Activated T-cell treated with anti-CD3 and anti-CD28 coated beads, Interleukin-2, amount 50 U/mL, for 24 hours (primary cell): ENCODE measurements around the gene SEC24C.
"Not testable (repeated sequence)": the region's sequence is repeated elsewhere in the genome, so short reads cannot be mapped to it uniquely, and the experiment has no call there.

ENCODE experiments used
- DNase-seq: peaks from one replicate; pipeline ENCODE4 v3.0.0-alpha.2; 2020
- H3K27ac Mint-ChIP-seq: 2 replicates; pipeline ENCODE4 v1.8.0; 2020; ENCODE audit warnings: mild to moderate bottlenecking, mixed read lengths
- H3K27me3 Mint-ChIP-seq: 2 replicates; pipeline ENCODE4 v1.8.0; 2020; ENCODE audit warnings: mixed read lengths
- H3K36me3 Mint-ChIP-seq: 2 replicates; pipeline ENCODE4 v1.8.0; 2020; ENCODE audit warnings: low read depth, mixed read lengths
- H3K4me1 Mint-ChIP-seq: 2 replicates; pipeline ENCODE4 v1.8.0; 2020; ENCODE audit warnings: low read depth, mixed read lengths
- H3K4me3 Mint-ChIP-seq: 2 replicates; pipeline ENCODE4 v1.8.0; 2020; ENCODE audit warnings: mild to moderate bottlenecking, moderate library complexity, mixed read lengths
- H3K9me3 Mint-ChIP-seq: 2 replicates; pipeline ENCODE4 v1.8.0; 2020; ENCODE audit warnings: mixed read lengths

The SEC24C gene

DNA sequence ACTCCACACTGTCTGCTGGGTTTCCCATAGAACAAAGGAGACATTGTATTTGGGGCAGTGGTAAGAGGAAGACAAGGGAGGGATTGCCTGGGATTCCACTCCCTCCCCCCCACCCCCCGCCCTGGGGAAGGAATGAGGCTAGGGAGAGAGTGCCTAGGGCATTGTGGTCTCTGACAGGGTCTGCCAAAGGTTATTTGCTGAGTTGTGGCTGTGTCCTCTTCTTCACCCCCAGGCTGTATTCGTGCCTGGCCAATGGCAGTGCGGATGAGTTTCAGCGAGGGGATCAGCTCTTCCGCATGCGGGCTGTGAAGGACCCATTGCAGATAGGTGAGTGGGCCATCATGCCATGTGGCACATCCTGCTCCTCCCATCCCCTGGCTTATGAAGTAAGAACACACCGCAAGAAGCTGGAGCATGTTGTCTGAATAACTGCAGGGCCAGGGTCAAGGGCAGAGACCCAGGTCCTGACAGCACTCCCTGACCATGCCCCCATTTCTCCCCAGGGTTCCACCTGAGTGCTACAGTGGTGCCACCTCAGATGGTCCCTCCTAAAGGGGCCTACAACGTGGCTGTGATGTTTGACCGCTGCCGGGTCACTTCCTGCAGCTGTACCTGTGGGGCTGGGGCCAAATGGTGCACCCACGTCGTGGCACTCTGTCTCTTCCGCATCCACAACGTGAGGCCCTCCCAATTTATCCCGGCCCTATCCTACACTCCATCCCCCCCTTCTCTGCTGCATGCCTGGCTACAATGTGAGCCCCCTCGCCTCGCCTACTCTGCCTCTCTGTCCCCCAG lies 44.9 kb downstream of the SEC24C start:
- H3K27me3 Mint-ChIP-seq: no peaks in the 10 kb centered on the region
- H3K27ac Mint-ChIP-seq: peak overlapping the region; percentile 28
- H3K36me3 Mint-ChIP-seq: peaks cover 68% of the 10 kb centered on the region
- H3K9me3 Mint-ChIP-seq: no peaks in the 10 kb centered on the region
- DNase-seq: no peak
- no peak overlapping the region for H3K4me3 Mint-ChIP-seq
- H3K4me1 Mint-ChIP-seq: peaks cover 28% of the 10 kb centered on the region

DNA sequence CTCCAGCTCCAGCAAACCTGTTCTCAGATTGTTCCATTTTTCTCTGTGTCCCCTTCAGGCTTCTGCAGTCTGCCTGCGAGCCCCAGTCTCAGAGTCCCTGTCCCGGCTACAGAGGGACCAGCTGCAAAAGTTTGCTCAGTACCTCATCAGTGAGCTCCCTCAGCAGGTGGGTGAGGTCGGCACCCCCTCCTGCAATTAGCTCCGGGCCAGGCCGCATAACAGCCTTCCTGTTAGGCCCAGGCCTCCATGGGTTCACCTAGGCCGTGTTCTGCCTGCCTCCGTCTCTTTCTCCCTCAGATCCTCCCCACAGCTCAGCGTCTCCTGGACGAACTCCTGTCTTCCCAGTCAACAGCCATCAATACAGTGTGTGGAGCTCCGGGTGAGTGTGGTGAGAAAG lies 45.5 kb downstream of the SEC24C start:
- Mint-ChIP-seq H3K9me3 (no peaks in the 10 kb centered on the region), H3K27ac (peak overlapping the region; percentile 28), H3K36me3 (peaks cover 72% of the 10 kb centered on the region), H3K4me1 (peaks cover 24% of the 10 kb centered on the region), H3K27me3 (no peaks in the 10 kb centered on the region), H3K4me3 (no peak overlapping the region)
- no peak for DNase-seq

DNA sequence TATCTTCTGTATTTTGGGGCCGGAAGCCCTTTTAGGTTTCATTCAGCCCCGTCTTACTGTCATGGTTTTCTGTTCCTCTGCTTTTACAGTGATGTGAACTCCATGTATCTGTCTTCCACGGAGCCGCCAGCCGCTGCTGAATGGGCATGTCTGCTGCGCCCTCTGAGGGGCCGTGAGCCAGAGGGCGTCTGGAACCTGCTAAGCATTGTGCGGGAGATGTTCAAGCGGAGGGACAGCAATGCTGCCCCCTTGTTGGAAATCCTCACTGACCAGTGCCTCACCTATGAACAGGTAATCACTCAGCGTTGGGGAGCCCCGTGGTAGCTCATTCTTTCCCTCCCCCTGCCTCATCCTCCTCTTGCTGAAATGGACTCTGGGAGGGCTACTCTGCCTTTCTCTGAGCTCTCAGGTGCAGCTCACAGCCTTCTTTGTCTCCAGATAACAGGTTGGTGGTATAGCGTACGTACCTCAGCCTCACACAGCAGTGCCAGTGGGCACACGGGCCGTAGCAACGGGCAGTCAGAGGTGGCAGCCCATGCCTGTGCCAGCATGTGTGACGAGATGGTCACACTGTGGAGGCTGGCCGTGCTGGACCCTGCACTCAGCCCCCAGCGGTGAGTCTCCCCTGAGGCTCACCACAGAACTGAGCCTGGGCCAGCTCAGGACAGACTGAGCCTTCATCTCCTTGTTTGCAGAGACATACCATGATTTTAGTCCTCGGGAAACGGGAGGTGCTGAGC lies 46.9 kb downstream of the SEC24C start:
- Mint-ChIP-seq H3K27ac (no peak overlapping the region), H3K9me3 (no peaks in the 10 kb centered on the region), H3K4me1 (peaks cover 17% of the 10 kb centered on the region), H3K27me3 (no peaks in the 10 kb centered on the region), H3K36me3 (peaks cover 78% of the 10 kb centered on the region), H3K4me3 (no peak overlapping the region)
- no peak for DNase-seq

GRCh38 chr10:73791871-73792400 lies 47.8 kb downstream of the SEC24C start:
- H3K4me1 Mint-ChIP-seq: peaks cover 10% of the 10 kb centered on the region
- H3K27ac Mint-ChIP-seq: no peak overlapping the region
- H3K27me3 Mint-ChIP-seq: no peaks in the 10 kb centered on the region
- H3K4me3 Mint-ChIP-seq: no peak overlapping the region
- no peak for DNase-seq
- H3K9me3 Mint-ChIP-seq: no peaks in the 10 kb centered on the region
- peaks cover 81% of the 10 kb centered on the region for H3K36me3 Mint-ChIP-seq

GRCh38 chr10:73793456-73793855 lies 49.3 kb downstream of the SEC24C start:
- no peaks in the 10 kb centered on the region for H3K9me3 Mint-ChIP-seq
- peaks cover 1% of the 10 kb centered on the region for H3K4me1 Mint-ChIP-seq
- H3K36me3 Mint-ChIP-seq: peaks cover 90% of the 10 kb centered on the region
- H3K27ac Mint-ChIP-seq: peak overlapping the region; percentile 31
- no peaks in the 10 kb centered on the region for H3K27me3 Mint-ChIP-seq
- no peak for DNase-seq
- no peak overlapping the region for H3K4me3 Mint-ChIP-seq

GRCh38 chr10:73795491-73795890 lies 51.3 kb downstream of the SEC24C start:
- not testable (repeated sequence) for H3K4me1 Mint-ChIP-seq, H3K27me3 Mint-ChIP-seq, H3K4me3 Mint-ChIP-seq, DNase-seq, H3K9me3 Mint-ChIP-seq
- Mint-ChIP-seq H3K36me3 (peaks cover 93% of the 10 kb centered on the region), H3K27ac (peak overlapping the region; percentile 38)

- not testable (repeated sequence) for DNase-seq, H3K4me1 Mint-ChIP-seq, H3K4me3 Mint-ChIP-seq, H3K27me3 Mint-ChIP-seq, H3K9me3 Mint-ChIP-seq, H3K27ac Mint-ChIP-seq
- H3K36me3 Mint-ChIP-seq: peaks cover 92% of the 10 kb centered on the region
These were observed 51.9 kb downstream of the SEC24C start for GRCh38 chr10:73796035-73796434.

GRCh38 chr10:73796766-73797165 lies 52.6 kb downstream of the SEC24C start:
- Mint-ChIP-seq H3K27me3 (no peaks in the 10 kb centered on the region), H3K36me3 (peaks cover 92% of the 10 kb centered on the region), H3K4me1 (peaks cover 2% of the 10 kb centered on the region), H3K4me3 (no peak overlapping the region), H3K27ac (peak overlapping the region; percentile 40), H3K9me3 (no peaks in the 10 kb centered on the region)
- DNase-seq: no peak

DNA sequence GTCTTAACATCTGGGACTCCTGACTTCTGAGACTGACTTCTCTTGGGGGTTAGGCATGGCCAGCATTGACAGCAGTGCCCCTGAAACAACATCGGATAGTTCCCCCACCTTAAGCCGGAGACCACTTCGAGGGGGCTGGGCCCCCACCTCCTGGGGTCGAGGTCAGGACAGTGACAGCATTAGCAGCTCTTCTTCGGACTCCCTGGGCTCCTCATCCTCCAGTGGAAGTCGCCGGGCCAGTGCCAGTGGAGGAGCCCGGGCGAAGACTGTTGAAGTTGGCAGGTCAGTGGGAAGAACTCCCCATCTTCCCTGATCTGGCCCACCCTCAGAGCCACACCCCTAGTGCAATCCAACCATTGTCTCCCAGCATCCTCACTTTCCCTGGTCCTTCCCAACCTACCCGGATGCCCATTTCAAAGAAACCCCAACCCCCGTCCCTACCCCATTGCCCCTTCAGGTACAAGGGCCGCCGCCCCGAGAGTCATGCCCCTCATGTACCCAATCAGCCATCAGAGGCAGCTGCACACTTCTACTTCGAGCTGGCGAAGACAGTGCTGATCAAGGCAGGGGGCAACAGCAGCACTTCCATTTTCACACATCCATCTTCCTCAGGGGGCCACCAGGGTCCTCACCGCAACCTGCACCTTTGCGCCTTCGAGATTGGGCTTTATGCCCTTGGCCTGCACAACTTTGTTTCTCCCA lies 53.3 kb downstream of the SEC24C start:
- H3K9me3 Mint-ChIP-seq: no peaks in the 10 kb centered on the region
- H3K27me3 Mint-ChIP-seq: no peaks in the 10 kb centered on the region
- DNase-seq: no peak
- no peak overlapping the region for H3K4me3 Mint-ChIP-seq
- peaks cover 97% of the 10 kb centered on the region for H3K36me3 Mint-ChIP-seq
- H3K4me1 Mint-ChIP-seq: peaks cover 2% of the 10 kb centered on the region
- H3K27ac Mint-ChIP-seq: peak overlapping the region; percentile 53

GRCh38 chr10:73798087-73798486 lies 53.9 kb downstream of the SEC24C start:
- H3K4me1 Mint-ChIP-seq: peaks cover 2% of the 10 kb centered on the region
- no peak overlapping the region for H3K4me3 Mint-ChIP-seq
- H3K27me3 Mint-ChIP-seq: no peaks in the 10 kb centered on the region
- H3K36me3 Mint-ChIP-seq: peaks cover 97% of the 10 kb centered on the region
- H3K27ac Mint-ChIP-seq: peak overlapping the region; percentile 53
- no peak for DNase-seq
- no peaks in the 10 kb centered on the region for H3K9me3 Mint-ChIP-seq

- H3K4me3 Mint-ChIP-seq: no peak overlapping the region
- H3K27me3 Mint-ChIP-seq: no peaks in the 10 kb centered on the region
- no peak for DNase-seq
- H3K36me3 Mint-ChIP-seq: peaks cover 97% of the 10 kb centered on the region
- peaks cover 9% of the 10 kb centered on the region for H3K4me1 Mint-ChIP-seq
- H3K9me3 Mint-ChIP-seq: no peaks in the 10 kb centered on the region
- peak overlapping the region; percentile 68 for H3K27ac Mint-ChIP-seq
These were observed 54.9 kb downstream of the SEC24C start for GRCh38 chr10:73798927-73799560.

GRCh38 chr10:73799899-73800559 lies 55.9 kb downstream of the SEC24C start:
- no peak for DNase-seq
- Mint-ChIP-seq H3K4me3 (no peak overlapping the region), H3K27me3 (no peaks in the 10 kb centered on the region), H3K27ac (peak overlapping the region; percentile 67), H3K36me3 (peaks cover 98% of the 10 kb centered on the region), H3K9me3 (no peaks in the 10 kb centered on the region), H3K4me1 (peaks cover 12% of the 10 kb centered on the region)

- Mint-ChIP-seq H3K27me3 (no peaks in the 10 kb centered on the region), H3K36me3 (peaks cover 98% of the 10 kb centered on the region), H3K4me3 (no peak overlapping the region), H3K4me1 (peaks cover 13% of the 10 kb centered on the region), H3K9me3 (no peaks in the 10 kb centered on the region), H3K27ac (peak overlapping the region; percentile 73)
- no peak for DNase-seq
These were observed 56.5 kb downstream of the SEC24C start for GRCh38 chr10:73800560-73801252.
